ENCODE data around the gene AKT1S1.

GRCh38 chr19:49889687-49890348 is 12.7 kb upstream of the AKT1S1 start:
- TF ChIP-seq YY1 (IDR thresholded peaks at IDR 0.05; ENCODE audit: insufficient read depth, insufficient read length): no peak
- no peak for TF ChIP-seq SUZ12 (IDR thresholded peaks at IDR 0.05; ENCODE audit: extremely low read depth, insufficient read depth, insufficient read length)
- no peak for TF ChIP-seq ZNF274 (IDR thresholded peaks at IDR 0.05; ENCODE audit: low read depth, low read length)
